Activated T-helper 2 cell treated with anti-CD3 and anti-CD28 coated beads, Interferon-gamma antibody, Interleukin-2, Interleukin-4, amounts not matched to agents 10 μg/mL and 5 μg/mL and 100 μg/mL, durations not matched to agents 14 hours and 24 hours and 36 hours (primary cell): Measurements from ENCODE around the gene SCAMP5. TPM values are rescaled to one million over a fixed set of nuclear protein-coding genes. Genes with fewer than 3 reads are reported as not detected.

Experiments
- total RNA-seq: library from RNA; stranded (reverse); gene quantifications from 2 replicates; pipeline ENCODE4 v1.2.3, GENCODE V29; 2022

SCAMP5 gene
- total RNA-seq, 1 donor from 2014 or later = 0.89 TPM

Other genes with a start within 250 kb of the SCAMP5 start
- not detected in 2 replicates for gene CYP1A2, start 246.7 kb upstream of the SCAMP5 start, total RNA-seq
- 261 and 266 TPM in 2 replicates for gene CSK, start 213.5 kb upstream of the SCAMP5 start, total RNA-seq
- 0.32 TPM in 1 of 2 replicates, not detected in the other for gene LMAN1L, start 182.7 kb upstream of the SCAMP5 start, total RNA-seq
- 0.16 TPM in 1 of 2 replicates, not detected in the other for gene CPLX3, start 168.9 kb upstream of the SCAMP5 start, total RNA-seq
- 45.5 and 47.7 TPM in 2 replicates for gene ULK3, start 152.4 kb upstream of the SCAMP5 start, total RNA-seq
- gene SCAMP2, start 122.2 kb upstream of the SCAMP5 start, total RNA-seq = 85.0 and 90.6 TPM in 2 replicates
- 66.3 and 71.6 TPM in 2 replicates for gene MPI, start 105.5 kb upstream of the SCAMP5 start, total RNA-seq
- 82.1 and 95.2 TPM in 2 replicates for gene FAM219B, start 88.7 kb upstream of the SCAMP5 start, total RNA-seq
- gene COX5A, start 57.5 kb upstream of the SCAMP5 start, total RNA-seq = 311 and 333 TPM in 2 replicates
- gene RPP25, start 38.8 kb upstream of the SCAMP5 start, total RNA-seq = 13.1 and 14.2 TPM in 2 replicates
- gene PPCDC, start 28.0 kb downstream of the SCAMP5 start, total RNA-seq = 28.4 and 31.0 TPM in 2 replicates
- gene C15orf39, start 206.3 kb downstream of the SCAMP5 start, total RNA-seq = 62.4 and 63.5 TPM in 2 replicates